Measurements from ENCODE around the gene MICAL2. TPM values are rescaled to one million over a fixed set of nuclear protein-coding genes. Genes with fewer than 3 reads are reported as not detected.

The MICAL2 gene
- total and polyA plus RNA-seq, 2 of the 8 experiments (the other 6 are each of a cell fraction or from before 2014, with no cell fraction given), result 1.3 to 4.1 TPM

GRCh38 chr11:12291313-12291712 is 180.9 kb downstream of the MICAL2 start:
- Histone ChIP-seq H4K20me1 (replicated peaks in 1 of 2; ENCODE audit: control insufficient read depth in 1 of 2, insufficient read depth in 2 of 2, low read length in 2 of 2) (no peaks in the 10 kb centered on the region), H3K9ac (replicated peaks in 1 of 4; ENCODE audit: extremely low read depth in 1 of 4, low read depth in 3 of 4, low read length in 3 of 4) (no peak overlapping the region), H3K4me3 (ENCODE audit: extremely low read depth in 1 of 4, insufficient read depth in 2 of 4, low read depth in 3 of 4, low read length in 4 of 4) (no peak overlapping the region), H3K4me2 (ENCODE audit: insufficient read depth in 1 of 2, low read depth in 2 of 2, low read length in 2 of 2) (no peak overlapping the region), H3K18ac (ENCODE audit: extremely low read depth, low read length) (no peak overlapping the region), H2BK20ac (ENCODE audit: low read length) (no peak overlapping the region), H3K36me3 (ENCODE audit: control insufficient read depth in 2 of 4, insufficient read depth in 4 of 4, low read length in 3 of 4) (no peaks in the 10 kb centered on the region), H4K5ac (ENCODE audit: insufficient read length, low read depth, low read length) (no peak overlapping the region), H4K91ac (replicated peaks; ENCODE audit: insufficient read length, low read length) (no peak overlapping the region), H2BK120ac (replicated peaks; ENCODE audit: low read depth, low read length) (no peak overlapping the region), H3K4me1 (replicated peaks in 1 of 4; ENCODE audit: control insufficient read depth in 3 of 4, insufficient read depth in 4 of 4, low read length in 3 of 4) (peaks cover 0 to 4% (median 3%) of the 10 kb centered on the region in 4 experiments; a peak in 3 of 7 replicates), H3K14ac (ENCODE audit: insufficient read length) (no peak overlapping the region), H3K79me1 (ENCODE audit: low read depth, low read length) (no peaks in the 10 kb centered on the region), H2AK5ac (ENCODE audit: low read depth, low read length) (no peak overlapping the region), H2BK12ac (ENCODE audit: low read depth, low read length) (no peak overlapping the region), H3K27me3 (replicated peaks in 1 of 4; ENCODE audit: control insufficient read depth in 3 of 4, extremely low read depth in 1 of 4, insufficient read depth in 3 of 4, low read length in 3 of 4) (no peaks in the 10 kb centered on the region), H3K79me2 (ENCODE audit: control insufficient read depth in 1 of 2, insufficient read depth in 2 of 2, low read length in 2 of 2) (no peaks in the 10 kb centered on the region), H3K4ac (replicated peaks; ENCODE audit: insufficient read length, low read depth, low read length) (no peak overlapping the region), H2BK5ac (ENCODE audit: low read depth, low read length) (no peak overlapping the region), H4K8ac (ENCODE audit: extremely low read depth, insufficient read depth, low read length) (no peak overlapping the region), H3K23me2 (ENCODE audit: low read depth, low read length) (peaks cover 1% of the 10 kb centered on the region; the same call in 1 of the 2 replicates), H2AFZ (ENCODE audit: low read length) (no peak overlapping the region), H3K23ac (ENCODE audit: insufficient read length) (no peak overlapping the region), H3K27ac (ENCODE audit: low read depth, low read length) (no peak overlapping the region), H2BK15ac (ENCODE audit: low read length) (no peak overlapping the region), H3K56ac (replicated peaks; ENCODE audit: insufficient read length, low read depth, low read length) (no peak overlapping the region), H3K9me3 (ENCODE audit: insufficient read depth in 2 of 2, low read depth in 1 of 2, low read length in 1 of 2) (no peaks in the 10 kb centered on the region)
- ChIA-PET POLR2A (ENCODE audit: partially characterized antibody) (no interaction called here), CTCF (ENCODE audit: partially characterized antibody) (interaction anchor here (1.0 to 6.2 kb wide), 8 partner anchors 10 to 245 kb away, joined by 3 to 71 read pairs (median 6); no protein-coding TSS in a partner anchor)
- no peak for DNase-seq (ENCODE audit: low read depth in 1 of 2, low spot score in 2 of 2)
- no peak for FAIRE-seq
- 86% methylated on average over 3 of the region's 4 CpGs; no CpG with 5 or more reads in 1 of the 2 experiments for WGBS, 2 experiments (ENCODE audit: extremely low coverage in 1 of 2, insufficient coverage in 1 of 2, insufficient read length in 1 of 2, insufficient replicate concordance in 2 of 2, low coverage in 1 of 2, low lambda C conversion rate in 2 of 2, missing lambda C conversion rate in 1 of 2)
- TF ChIP-seq SP2 (IDR thresholded peaks at IDR 0.05; ENCODE audit: low read length) (no peak), TAF7 (optimal IDR thresholded peaks at IDR 0.05; ENCODE audit: borderline replicate concordance, low read depth, low read length) (no peak), ATF3 (IDR thresholded peaks at IDR 0.05; ENCODE audit: insufficient read depth, low read depth, low read length) (no peak), CHD1 (IDR thresholded peaks at IDR 0.05; ENCODE audit: low read depth, low read length) (no peak)

Data from H1 (cell line).